GM18873 (cell line): Measurements from ENCODE around the gene GGACT.
"Not testable (repeated sequence)": the region's sequence is repeated elsewhere in the genome, so short reads cannot be mapped to it uniquely, and the experiment has no call there.

Experiments
- ATAC-seq: cut with Tn5 transposase; IDR thresholded peaks from one replicate; pipeline ENCODE4 v1.9.1; 2021; ENCODE audit warnings: mild to moderate bottlenecking, moderate library complexity, moderate number of reproducible peaks; ENCODE audit not compliant: unreplicated experiment, low FRiP score

The GGACT gene

GRCh38 chr13:100602493-100603111 is 14.0 kb upstream of the GGACT start:
- ATAC-seq = no peak

- no peak for ATAC-seq
Observed at GRCh38 chr13:100601716-100602115, 13.1 kb upstream of the GGACT start.

- no peak for ATAC-seq
Observed at GRCh38 chr13:100600915-100601314, 12.3 kb upstream of the GGACT start.

- no peak for ATAC-seq
Observed at GRCh38 chr13:100600461-100600860, 11.9 kb upstream of the GGACT start.

- no peak for ATAC-seq
Observed at GRCh38 chr13:100597253-100597652, 8.7 kb upstream of the GGACT start.

GRCh38 chr13:100596516-100596915 is 7.9 kb upstream of the GGACT start:
- ATAC-seq = no peak

- ATAC-seq = no peak
Observed at GRCh38 chr13:100594731-100595130, 6.1 kb upstream of the GGACT start.

GRCh38 chr13:100594255-100594654 is 5.7 kb upstream of the GGACT start:
- ATAC-seq = no peak

GRCh38 chr13:100589178-100589725 is 663 bp upstream of the GGACT start:
- ATAC-seq = no peak

- ATAC-seq = no peak
Observed at GRCh38 chr13:100584896-100585295, 3.7 kb downstream of the GGACT start.

- ATAC-seq = no peak
Observed at GRCh38 chr13:100581504-100581903, 7.1 kb downstream of the GGACT start.

GRCh38 chr13:100581030-100581429 is 7.6 kb downstream of the GGACT start:
- no peak for ATAC-seq

GRCh38 chr13:100580045-100580444 is 8.5 kb downstream of the GGACT start:
- no peak for ATAC-seq

GRCh38 chr13:100577239-100577638 is 11.3 kb downstream of the GGACT start:
- not testable (repeated sequence) for ATAC-seq

GRCh38 chr13:100573121-100573520 is 15.5 kb downstream of the GGACT start:
- ATAC-seq = peak; percentile 83

GRCh38 chr13:100566543-100566942 is 22.0 kb downstream of the GGACT start:
- ATAC-seq = no peak

GRCh38 chr13:100565286-100565685 is 23.3 kb downstream of the GGACT start:
- ATAC-seq = no peak

GRCh38 chr13:100564444-100565223 is 24.0 kb downstream of the GGACT start:
- no peak for ATAC-seq

- ATAC-seq = no peak
Observed at GRCh38 chr13:100563779-100564178, 24.8 kb downstream of the GGACT start.

- no peak for ATAC-seq
Observed at GRCh38 chr13:100561599-100562204, 26.9 kb downstream of the GGACT start.

- no peak for ATAC-seq
Observed at GRCh38 chr13:100561158-100561499, 27.5 kb downstream of the GGACT start.
